ENCODE results near the gene IGSF9B. TPM values are rescaled to one million over a fixed set of nuclear protein-coding genes. Genes with fewer than 3 reads are reported as not detected.
A peak's percentile ranks its signal among the peaks of the same experiment; 100 is the strongest.

The IGSF9B gene
- total RNA-seq, 1 experiment from 2014 or later, result 0.96 TPM

DNA sequence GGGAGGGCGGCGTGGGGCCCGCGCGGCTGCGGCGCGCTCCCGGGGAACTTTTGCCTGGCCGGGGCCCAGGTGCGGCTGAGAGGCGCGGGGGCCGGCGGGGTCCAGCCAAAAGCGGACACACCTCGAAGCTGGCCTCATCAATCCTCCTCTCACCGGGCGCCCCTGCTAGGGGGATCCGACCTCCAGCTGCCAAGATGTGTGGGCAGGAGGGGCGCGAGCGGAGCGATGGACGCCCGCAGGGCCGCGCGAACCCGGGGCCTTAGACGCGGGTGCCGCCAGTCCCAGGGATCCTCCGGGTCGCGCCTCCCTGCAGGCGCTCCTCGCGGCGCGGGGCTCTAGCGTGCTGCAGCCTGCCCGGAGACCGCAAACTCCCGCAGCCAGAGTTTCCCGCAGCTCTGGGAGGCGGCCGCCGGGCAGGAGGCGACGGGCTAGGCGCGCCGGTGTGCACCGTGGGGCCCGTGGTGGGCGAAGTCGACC is 785 bp downstream of the IGSF9B start:
- DNase-seq (ENCODE audit: low read depth), result no peak

- DNase-seq (ENCODE audit: low read depth), result no peak
These were observed 1.5 kb downstream of the IGSF9B start for GRCh38 chr11:133955081-133955891.

GRCh38 chr11:133953999-133954398 is 2.8 kb downstream of the IGSF9B start:
- DNase-seq (ENCODE audit: low read depth), result no peak

GRCh38 chr11:133953547-133953946 is 3.2 kb downstream of the IGSF9B start:
- no peak for DNase-seq (ENCODE audit: low read depth)

GRCh38 chr11:133952199-133953190 is 4.3 kb downstream of the IGSF9B start:
- DNase-seq (ENCODE audit: low read depth), result no peak

GRCh38 chr11:133951327-133952198 is 5.2 kb downstream of the IGSF9B start:
- peak; percentile 49 for DNase-seq (ENCODE audit: low read depth)

- no peak for DNase-seq (ENCODE audit: low read depth)
These were observed 5.9 kb downstream of the IGSF9B start for GRCh38 chr11:133950874-133951326.

- DNase-seq (ENCODE audit: low read depth), result no peak
These were observed 6.3 kb downstream of the IGSF9B start for GRCh38 chr11:133950421-133950820.

DNA sequence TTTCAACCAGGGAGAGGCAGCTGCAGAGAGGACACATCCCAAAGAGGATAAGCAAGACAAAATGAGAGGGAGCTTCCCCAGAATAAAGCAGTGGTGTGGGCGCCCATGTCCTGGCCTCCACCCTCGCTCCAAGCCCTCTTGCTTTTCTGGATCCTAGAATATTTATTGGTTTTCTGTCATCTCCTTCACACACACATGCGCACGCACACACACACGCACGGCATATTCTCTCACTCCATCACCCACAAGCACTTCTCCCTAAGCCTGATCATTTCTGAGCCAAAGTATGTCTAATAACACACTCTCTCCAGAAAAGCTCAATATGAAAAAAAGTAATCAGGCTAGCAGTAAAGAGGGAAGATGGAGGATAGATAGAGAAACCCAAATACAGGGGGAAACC is 7.6 kb downstream of the IGSF9B start:
- no peak for DNase-seq (ENCODE audit: low read depth)

DNA sequence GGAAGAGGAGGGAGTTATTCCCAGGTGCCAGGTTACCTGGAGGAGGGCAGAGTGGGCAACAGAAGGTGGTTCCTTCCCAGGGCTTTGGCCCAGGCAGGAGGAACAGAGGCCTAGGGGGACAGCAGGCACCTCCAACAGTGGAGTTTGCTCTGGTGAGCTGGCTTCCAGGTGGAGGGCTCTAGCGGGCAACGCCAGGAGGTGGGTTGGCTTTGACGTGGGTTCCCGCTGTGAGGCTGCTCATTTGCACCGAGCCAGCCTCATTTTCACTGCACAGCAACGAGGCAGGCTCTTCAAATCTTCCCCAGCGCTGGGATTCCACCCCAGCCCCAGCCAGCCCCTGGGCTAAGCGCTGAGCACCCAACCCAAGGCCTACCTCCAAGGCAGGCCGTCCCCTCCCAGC is 8.1 kb downstream of the IGSF9B start:
- no peak for DNase-seq (ENCODE audit: low read depth)

- peak; percentile 62 for DNase-seq (ENCODE audit: low read depth)
These were observed 9.4 kb downstream of the IGSF9B start for GRCh38 chr11:133947321-133947756.

DNA sequence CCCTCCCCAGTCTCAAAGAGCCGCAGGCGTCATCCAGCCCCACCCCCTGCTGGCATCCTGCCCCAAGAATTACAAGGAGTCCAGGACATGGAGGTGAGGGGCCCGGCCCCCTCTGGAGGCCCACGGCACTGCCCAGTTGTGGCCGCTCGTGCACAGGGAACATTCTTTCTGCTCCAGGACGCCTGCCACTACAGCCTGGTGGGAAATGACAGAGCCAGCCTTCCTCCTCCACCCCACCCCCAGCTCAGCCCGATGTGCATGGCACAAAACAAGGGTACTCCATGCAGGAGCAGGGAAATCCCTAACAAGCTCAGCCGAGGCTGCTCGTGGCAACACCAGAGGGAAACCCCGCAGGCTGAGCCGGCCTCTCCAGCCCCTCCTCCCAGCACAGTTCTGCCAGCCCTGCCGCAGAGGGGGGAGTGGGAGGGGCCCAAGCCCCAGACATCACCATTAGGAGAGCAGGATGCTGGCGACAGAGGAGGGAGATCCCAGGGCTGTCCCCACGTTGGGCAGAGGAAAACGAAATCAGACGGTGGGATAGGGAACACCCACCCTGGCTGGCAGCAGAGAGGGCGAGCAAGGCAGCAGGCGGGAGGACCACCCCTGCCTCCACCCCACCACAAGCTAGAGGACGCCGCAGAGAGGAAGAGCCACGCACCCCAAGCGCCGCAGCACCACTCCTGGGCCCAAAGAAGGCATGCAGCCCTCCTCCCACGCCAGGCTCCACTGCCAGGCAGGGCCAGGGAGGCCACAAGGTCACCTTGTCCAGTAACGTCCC is 10.0 kb downstream of the IGSF9B start:
- DNase-seq (ENCODE audit: low read depth), result peak; percentile 55

- DNase-seq (ENCODE audit: low read depth), result no peak
These were observed 10.7 kb downstream of the IGSF9B start for GRCh38 chr11:133946051-133946450.

GRCh38 chr11:133945087-133945974 is 11.4 kb downstream of the IGSF9B start:
- peak; percentile 80 for DNase-seq (ENCODE audit: low read depth)

DNA sequence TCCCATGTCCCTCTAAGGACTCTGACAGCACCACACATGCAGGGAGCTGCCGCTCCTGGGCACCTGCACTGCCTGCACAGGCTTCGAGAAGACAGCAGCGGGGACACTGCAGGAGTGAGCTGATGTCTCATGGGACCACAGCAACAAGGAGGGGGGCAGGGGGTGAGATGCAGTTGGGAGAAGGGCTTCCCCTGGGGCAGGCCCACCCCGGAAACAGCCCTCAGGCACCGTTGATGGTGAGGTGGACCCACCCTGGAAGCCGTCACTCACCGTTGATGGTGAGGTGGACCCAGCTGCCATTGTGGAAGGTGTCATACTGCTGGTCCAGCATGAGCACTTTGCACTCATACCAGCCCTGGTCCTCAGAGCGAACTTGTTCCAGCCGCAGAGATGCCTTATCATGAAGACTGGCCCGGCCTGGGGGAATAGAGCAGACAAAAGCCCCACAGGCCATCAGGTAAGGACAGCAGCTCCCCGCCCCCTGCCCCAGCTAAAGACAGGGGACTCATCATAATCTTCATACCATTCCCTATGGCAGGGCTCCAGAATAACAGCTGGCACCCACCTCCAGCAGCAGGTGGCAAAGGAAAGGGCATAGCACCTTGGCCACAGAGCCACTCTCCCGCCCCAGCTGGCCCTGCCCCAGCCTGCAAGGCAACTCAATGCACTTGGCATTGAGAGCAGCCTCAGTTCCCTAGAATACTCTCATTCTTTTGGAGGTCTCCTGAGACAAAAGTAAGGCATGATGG is 12.6 kb downstream of the IGSF9B start:
- DNase-seq (ENCODE audit: low read depth), result no peak

DNA sequence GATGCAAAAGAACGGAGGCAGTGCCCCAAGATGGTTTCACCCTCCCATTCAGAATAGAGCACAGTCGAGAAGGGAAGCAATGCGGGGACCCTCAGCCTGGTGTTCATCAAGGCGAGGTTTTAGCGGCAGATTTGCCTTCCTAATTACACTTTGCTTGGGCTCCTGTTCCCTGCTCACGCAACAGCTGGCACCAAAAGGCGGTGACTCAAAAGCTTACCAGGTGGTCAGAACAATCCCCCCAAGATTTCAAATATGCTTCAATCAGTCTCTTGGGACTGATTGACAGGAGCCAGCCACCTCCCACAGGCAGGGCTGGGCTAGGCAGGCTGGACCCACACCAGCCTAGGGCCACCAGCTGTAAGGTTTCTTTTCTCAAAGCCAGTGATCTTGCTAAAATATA is 14.2 kb downstream of the IGSF9B start:
- no peak for DNase-seq (ENCODE audit: low read depth)

GRCh38 chr11:133941546-133941945 is 15.2 kb downstream of the IGSF9B start:
- no peak for DNase-seq (ENCODE audit: low read depth)

- DNase-seq (ENCODE audit: low read depth), result no peak
These were observed 16.7 kb downstream of the IGSF9B start for GRCh38 chr11:133940034-133940433.

GRCh38 chr11:133939558-133939957 is 17.2 kb downstream of the IGSF9B start:
- no peak for DNase-seq (ENCODE audit: low read depth)
